H4 (cell line): Measurements from ENCODE around the gene FRMD8. TPM values are rescaled to one million over a fixed set of nuclear protein-coding genes. Genes with fewer than 3 reads are reported as not detected.

Experiments
- DNase-seq: peaks from one replicate; pipeline ENCODE4 v3.0.0-alpha.2; 2015; ENCODE audit warnings: low spot score
- total RNA-seq: library from RNA; depleted of rRNA; stranded (reverse); fragments of >200 nt; shearing (Covaris generic); gene quantifications from 2 replicates; pipeline ENCODE4 v1.2.3, GENCODE V29; 2014; rRNA removed

Gene FRMD8
- total RNA-seq, 1 experiment from 2014 or later = 16.3 TPM

DNA sequence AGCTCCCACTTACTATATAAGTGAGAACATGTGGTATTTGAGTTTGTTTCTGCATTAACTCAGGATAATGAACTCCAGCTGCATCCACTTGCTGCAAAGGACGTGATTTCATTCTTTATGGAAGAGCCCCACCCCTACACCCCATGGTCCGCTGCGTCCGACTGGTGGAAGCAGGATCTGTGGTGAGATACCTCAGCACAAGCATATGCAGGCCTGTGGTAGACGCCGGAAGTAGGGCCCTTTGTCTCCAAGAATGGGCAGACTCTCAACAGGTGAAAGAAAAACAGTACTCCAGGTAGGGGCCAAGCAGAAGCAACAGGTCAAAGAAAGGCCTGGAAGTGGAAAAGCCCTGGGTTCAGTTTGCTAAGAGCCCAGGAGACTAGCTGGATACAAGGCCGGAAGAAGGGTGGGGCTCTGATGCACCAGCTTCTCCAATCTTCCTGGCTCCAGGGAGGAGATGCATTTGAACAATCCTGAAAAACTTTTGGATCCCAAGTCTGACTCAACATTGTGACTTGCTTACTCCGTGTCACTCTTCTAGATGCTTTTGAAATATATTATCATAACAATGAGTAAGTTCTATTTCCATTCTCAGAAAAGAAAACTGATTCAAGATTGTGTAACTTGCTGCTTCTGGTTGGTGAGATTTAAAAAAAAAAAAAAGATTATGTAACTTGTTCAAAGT is 66.5 kb downstream of the FRMD8 start:
- DNase-seq = no peak

DNA sequence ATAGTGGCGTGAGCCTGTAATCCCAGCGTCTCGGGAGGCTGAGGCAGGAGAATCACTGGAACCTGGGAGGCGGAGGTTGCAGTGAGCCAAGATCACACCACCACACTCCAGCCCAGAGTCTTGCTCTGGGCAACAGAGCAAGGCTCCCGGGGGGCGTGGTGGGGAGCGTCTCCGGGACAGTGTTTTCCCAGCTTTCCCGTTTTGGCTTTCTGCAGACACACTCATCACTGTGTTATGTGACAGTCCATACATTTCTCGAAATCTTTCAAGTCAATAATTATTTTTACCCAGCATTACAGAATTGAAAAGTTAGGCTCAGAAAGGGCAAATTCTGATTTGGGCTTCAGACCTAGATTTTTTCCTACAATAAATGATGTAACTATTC is 67.9 kb downstream of the FRMD8 start:
- DNase-seq = no peak

DNA sequence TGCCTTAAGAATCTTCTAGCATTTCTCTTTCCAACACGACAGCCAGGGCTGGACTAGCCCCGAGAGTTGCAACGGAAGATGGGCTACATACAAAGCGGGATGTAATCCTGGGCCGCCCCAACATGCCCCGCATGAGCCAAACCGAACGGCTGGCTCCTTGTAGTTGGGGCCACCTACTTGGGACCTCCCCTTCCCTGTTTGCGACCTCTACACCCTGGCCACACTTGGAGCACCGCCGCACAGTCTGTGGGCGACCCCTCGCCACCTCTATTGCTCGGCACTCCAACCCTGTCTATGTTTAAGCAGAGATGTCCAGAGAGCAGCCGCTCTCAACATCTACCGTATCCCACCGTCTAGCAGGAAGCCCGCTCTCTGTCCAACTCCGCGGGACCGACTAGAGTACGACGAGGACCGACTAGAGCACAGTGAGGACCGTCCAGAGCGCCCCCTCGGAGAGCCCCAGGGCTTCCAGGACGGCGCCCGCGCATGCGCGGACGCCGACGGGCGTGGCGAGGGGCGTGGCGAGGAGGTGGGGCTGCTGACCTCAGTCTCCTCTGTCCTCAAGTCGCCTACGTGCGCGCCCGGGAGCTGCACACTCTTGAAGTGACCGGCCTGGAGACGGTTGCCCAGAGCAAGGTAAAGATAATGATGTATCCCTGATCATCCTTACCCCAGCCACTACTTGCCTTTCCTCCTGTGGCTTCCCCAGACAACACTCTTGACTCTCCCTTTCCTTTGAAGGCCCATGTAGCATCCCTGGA is 68.4 kb downstream of the FRMD8 start:
- DNase-seq = no peak

DNA sequence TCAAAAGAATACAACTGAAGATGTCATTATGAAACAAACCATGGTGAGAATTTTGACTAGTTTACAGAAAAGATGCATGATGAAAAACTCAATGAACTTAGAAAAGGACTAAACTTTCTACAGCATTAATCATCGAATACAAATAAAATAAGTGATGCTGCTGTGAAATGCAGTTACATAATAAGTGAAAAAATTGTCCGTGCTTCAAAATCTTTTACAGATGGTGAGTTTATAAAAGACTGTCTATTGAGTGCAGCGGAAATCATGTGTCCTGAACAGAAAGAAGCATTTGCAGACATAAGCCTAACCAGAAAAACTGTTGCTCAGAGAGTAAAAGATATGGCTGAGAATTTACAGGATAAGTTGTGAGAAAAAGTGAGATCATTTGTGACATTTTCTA is 70.0 kb downstream of the FRMD8 start:
- DNase-seq = no peak

DNA sequence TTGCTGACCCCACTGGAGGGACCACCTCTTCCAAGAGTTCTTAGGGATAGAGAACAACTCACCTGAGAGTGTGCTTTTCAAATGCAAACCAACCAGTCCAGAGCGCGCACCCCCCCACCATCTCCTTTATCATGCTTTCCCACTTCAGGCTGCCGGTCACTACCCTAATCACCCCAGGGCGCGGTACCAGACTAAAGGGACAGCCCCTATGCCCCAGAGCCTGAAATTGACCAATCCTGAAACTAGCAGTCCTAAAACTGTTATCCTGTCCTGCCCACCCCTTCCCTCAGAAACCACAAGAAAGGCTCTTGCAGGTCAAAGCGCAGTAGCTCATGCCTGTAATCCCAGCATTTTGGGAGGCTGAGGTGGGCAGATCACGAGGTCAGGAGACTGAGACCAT is 73.1 kb downstream of the FRMD8 start:
- no peak for DNase-seq

Other genes starting within 250 kb of the FRMD8 start
- not detected in 2 replicates for gene SPDYC, start 216.4 kb upstream of the FRMD8 start, total RNA-seq
- gene CAPN1, start 204.7 kb upstream of the FRMD8 start, total RNA-seq = 58.1 and 115 TPM in 2 replicates
- 33.0 and 40.9 TPM in 2 replicates for gene POLA2, start 124.7 kb upstream of the FRMD8 start, total RNA-seq
- gene CDC42EP2, start 71.8 kb upstream of the FRMD8 start, total RNA-seq = 1.9 and 2.5 TPM in 2 replicates
- gene DPF2, start 52.8 kb upstream of the FRMD8 start, total RNA-seq = 29.0 and 29.2 TPM in 2 replicates
- gene TIGD3, start 31.9 kb upstream of the FRMD8 start, total RNA-seq = 1.1 and 1.6 TPM in 2 replicates
- 0.10 and 0.91 TPM in 2 replicates for gene SLC25A45, start 4.0 kb upstream of the FRMD8 start, total RNA-seq
- 2.9 and 3.4 TPM in 2 replicates for gene NEAT1, start 36.2 kb downstream of the FRMD8 start, total RNA-seq
- gene MALAT1, start 112.4 kb downstream of the FRMD8 start, total RNA-seq = 168 and 177 TPM in 2 replicates
- 34.5 and 38.6 TPM in 2 replicates for gene SCYL1, start 138.4 kb downstream of the FRMD8 start, total RNA-seq
- gene LTBP3, start 171.7 kb downstream of the FRMD8 start, total RNA-seq = 4.2 and 6.3 TPM in 2 replicates
- 73.8 and 80.1 TPM in 2 replicates for gene ZNRD2, start 183.8 kb downstream of the FRMD8 start, total RNA-seq
- gene FAM89B, start 185.9 kb downstream of the FRMD8 start, total RNA-seq = 27.5 and 43.1 TPM in 2 replicates
- 27.9 and 40.0 TPM in 2 replicates for gene EHBP1L1, start 189.4 kb downstream of the FRMD8 start, total RNA-seq
- gene KCNK7, start 209.2 kb downstream of the FRMD8 start, total RNA-seq = not detected in 2 replicates
- 7.4 and 9.1 TPM in 2 replicates for gene MAP3K11, start 227.6 kb downstream of the FRMD8 start, total RNA-seq
- gene PCNX3, start 229.1 kb downstream of the FRMD8 start, total RNA-seq = 11.7 TPM in 2 replicates